Renal cortex interstitium (tissue), 3 donors: ENCODE data around the gene ILF3. TPM values are rescaled to one million over a fixed set of nuclear protein-coding genes. Genes with fewer than 3 reads are reported as not detected.

ENCODE experiments used
- polyA plus RNA-seq, 3 donors: library from polyadenylated mRNA; unstranded; fragments of 120-200 nt; gene quantifications; one replicate each; pipeline ENCODE4 v1.2.1, GENCODE V29; 2013; ENCODE audit not compliant: insufficient read length in 3 of 3

Gene ILF3
- polyA plus RNA-seq, 3 donors = 295 to 328 (median 301) TPM

Other genes starting within 250 kb of the ILF3 start
- 1 to 10 TPM; 1.9 to 5.1 (median 2.1) TPM for gene PDE4A, start 233.8 kb upstream of the ILF3 start, polyA plus RNA-seq
- gene KEAP1, start 151.0 kb upstream of the ILF3 start, polyA plus RNA-seq = 10 to 100 TPM; 56.6 to 89.6 (median 75.2) TPM
- 1 to 10 TPM in 2 of 3 donors, under 1 TPM in 1; 0.78 to 1.5 (median 1.2) TPM for gene S1PR5, start 136.9 kb upstream of the ILF3 start, polyA plus RNA-seq
- gene ATG4D, start 110.4 kb upstream of the ILF3 start, polyA plus RNA-seq = 10 to 100 TPM; 24.2 to 33.0 (median 30.4) TPM
- 10 to 100 TPM; 33.8 to 36.7 (median 34.4) TPM for gene KRI1, start 88.3 kb upstream of the ILF3 start, polyA plus RNA-seq
- gene CDKN2D, start 85.4 kb upstream of the ILF3 start, polyA plus RNA-seq = 10 to 100 TPM in 2 of 3 donors, 1 to 10 TPM in 1; 7.9 to 12.5 (median 10.7) TPM
- 10 to 100 TPM; 34.9 to 55.7 (median 38.7) TPM for gene AP1M2, start 67.0 kb upstream of the ILF3 start, polyA plus RNA-seq
- gene SLC44A2, start 28.8 kb upstream of the ILF3 start, polyA plus RNA-seq = 100 to 1,000 TPM; 175 to 191 (median 187) TPM
- gene QTRT1, start 47.1 kb downstream of the ILF3 start, polyA plus RNA-seq = 10 to 100 TPM; 46.1 to 80.7 (median 64.8) TPM
- gene DNM2, start 63.7 kb downstream of the ILF3 start, polyA plus RNA-seq = 100 to 1,000 TPM; 117 to 168 (median 128) TPM
- 10 to 100 TPM; 45.5 to 62.2 (median 57.1) TPM for gene TMED1, start 181.9 kb downstream of the ILF3 start, polyA plus RNA-seq
- gene C19orf38, start 194.1 kb downstream of the ILF3 start, polyA plus RNA-seq = 1 to 10 TPM; 1.3 to 2.5 (median 2.0) TPM
- gene CARM1, start 217.2 kb downstream of the ILF3 start, polyA plus RNA-seq = 10 to 100 TPM; 40.8 to 56.5 (median 46.2) TPM